Measurements from ENCODE around the gene MTMR3. TPM values are rescaled to one million over a fixed set of nuclear protein-coding genes. Genes with fewer than 3 reads are reported as not detected.

Gene MTMR3
- total RNA-seq, 1 experiment from 2014 or later: 27.3 TPM

DNA sequence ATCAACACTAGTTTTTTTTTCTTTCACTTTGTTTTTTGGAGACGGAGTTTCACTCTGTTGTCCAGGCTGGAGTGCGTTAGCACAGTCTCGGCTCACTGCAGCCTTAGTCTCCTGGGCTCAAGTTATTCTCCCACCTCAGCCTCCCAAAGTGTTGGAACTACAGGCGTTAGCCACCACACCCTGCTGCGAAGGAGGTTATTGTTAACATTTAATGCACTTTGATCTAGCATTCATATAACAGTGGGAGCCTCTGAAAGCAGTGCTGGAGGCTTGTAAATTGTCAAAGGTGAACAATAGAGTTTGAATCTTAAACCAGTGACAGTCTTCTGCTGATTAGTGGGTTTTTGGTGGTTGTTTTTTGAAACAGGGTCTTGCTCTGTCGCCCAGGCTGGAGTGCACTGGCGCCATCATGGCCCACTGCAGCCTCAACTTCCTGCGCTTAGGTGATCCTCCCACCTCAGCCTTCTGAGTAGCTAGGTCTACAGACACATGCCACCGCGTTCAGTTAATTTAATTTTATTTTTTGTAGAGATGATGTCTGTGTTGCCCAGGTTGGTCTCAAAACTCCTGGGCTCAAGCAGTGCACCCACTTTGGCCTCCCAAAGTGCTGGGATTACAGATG lies 100.4 kb downstream of the MTMR3 start:
- H3K9me3 ChIP-seq: no peaks in the 10 kb centered on the region
- H3K27me3 Mint-ChIP-seq (ENCODE audit: insufficient read depth, unreplicated experiment): no peaks in the 10 kb centered on the region
- ChIA-PET CTCF (no interaction called here), POLR2A (no interaction called here)
- no peaks in the 10 kb centered on the region for H3K9me3 Mint-ChIP-seq (ENCODE audit: unreplicated experiment)
- no peak overlapping the region for H3K4me3 Mint-ChIP-seq (ENCODE audit: unreplicated experiment)
- no peaks in the 10 kb centered on the region for H3K36me3 ChIP-seq (ENCODE audit: control insufficient read depth, insufficient read depth, low read length)
- no peaks in the 10 kb centered on the region for H3K27me3 ChIP-seq (replicated peaks; ENCODE audit: control insufficient read depth, insufficient read depth, low read length)
- intact Hi-C loops (cut with micrococcal nuclease; ENCODE audit: unreplicated experiment): no loop called here
- peaks cover 26% of the 10 kb centered on the region for H3K36me3 Mint-ChIP-seq (ENCODE audit: insufficient read depth, unreplicated experiment)
- TF ChIP-seq, protein P1, sequence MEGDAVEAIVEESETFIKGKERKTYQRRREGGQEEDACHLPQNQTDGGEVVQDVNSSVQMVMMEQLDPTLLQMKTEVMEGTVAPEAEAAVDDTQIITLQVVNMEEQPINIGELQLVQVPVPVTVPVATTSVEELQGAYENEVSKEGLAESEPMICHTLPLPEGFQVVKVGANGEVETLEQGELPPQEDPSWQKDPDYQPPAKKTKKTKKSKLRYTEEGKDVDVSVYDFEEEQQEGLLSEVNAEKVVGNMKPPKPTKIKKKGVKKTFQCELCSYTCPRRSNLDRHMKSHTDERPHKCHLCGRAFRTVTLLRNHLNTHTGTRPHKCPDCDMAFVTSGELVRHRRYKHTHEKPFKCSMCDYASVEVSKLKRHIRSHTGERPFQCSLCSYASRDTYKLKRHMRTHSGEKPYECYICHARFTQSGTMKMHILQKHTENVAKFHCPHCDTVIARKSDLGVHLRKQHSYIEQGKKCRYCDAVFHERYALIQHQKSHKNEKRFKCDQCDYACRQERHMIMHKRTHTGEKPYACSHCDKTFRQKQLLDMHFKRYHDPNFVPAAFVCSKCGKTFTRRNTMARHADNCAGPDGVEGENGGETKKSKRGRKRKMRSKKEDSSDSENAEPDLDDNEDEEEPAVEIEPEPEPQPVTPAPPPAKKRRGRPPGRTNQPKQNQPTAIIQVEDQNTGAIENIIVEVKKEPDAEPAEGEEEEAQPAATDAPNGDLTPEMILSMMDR (IDR thresholded peaks at IDR 0.05; ENCODE audit: insufficient read depth in 1 of 2, low read depth in 1 of 2, low read length in 1 of 2, severe bottlenecking in 1 of 2, unreplicated experiment in 1 of 2): no peak
- H3K4me1 ChIP-seq: no peaks in the 10 kb centered on the region
- H3K4me3 ChIP-seq (ENCODE audit: low read depth, low read length): no peak overlapping the region
- BruUV-seq (replicated peaks): no TSS peak
- no peak for DNase-seq
- H3K27ac Mint-ChIP-seq (ENCODE audit: unreplicated experiment): no peak overlapping the region
- H3K4me1 Mint-ChIP-seq (ENCODE audit: low read depth, unreplicated experiment): peaks cover 6% of the 10 kb centered on the region

DNA sequence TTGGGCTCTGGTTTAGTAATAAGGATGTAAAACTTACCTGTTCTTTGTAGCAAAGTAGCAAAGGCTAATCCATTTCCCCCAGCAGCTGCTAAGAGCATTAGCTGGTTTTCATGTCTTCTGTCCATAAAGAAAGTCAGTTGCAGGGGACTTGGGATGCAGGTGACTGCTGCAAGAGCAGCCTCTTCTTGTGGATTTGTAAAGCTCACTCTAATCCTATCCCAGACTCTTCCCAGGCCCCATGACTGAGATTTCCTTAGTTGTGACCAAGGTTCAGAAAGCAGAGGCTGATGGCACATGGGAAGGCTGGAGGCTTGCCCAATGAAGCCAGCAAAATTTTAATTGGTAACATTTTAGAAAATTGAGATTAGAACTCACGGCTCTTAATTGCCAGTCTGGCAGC lies 102.9 kb downstream of the MTMR3 start:
- Mint-ChIP-seq H3K4me3 (ENCODE audit: unreplicated experiment) (no peak overlapping the region), H3K27ac (ENCODE audit: unreplicated experiment) (no peak overlapping the region), H3K9me3 (ENCODE audit: unreplicated experiment) (no peaks in the 10 kb centered on the region), H3K36me3 (ENCODE audit: insufficient read depth, unreplicated experiment) (peaks cover 15% of the 10 kb centered on the region), H3K4me1 (ENCODE audit: low read depth, unreplicated experiment) (peaks cover 6% of the 10 kb centered on the region), H3K27me3 (ENCODE audit: insufficient read depth, unreplicated experiment) (no peaks in the 10 kb centered on the region)
- H3K9me3 ChIP-seq: no peaks in the 10 kb centered on the region
- ChIA-PET CTCF (no interaction called here), POLR2A (no interaction called here)
- no peak for DNase-seq
- H3K4me1 ChIP-seq: no peaks in the 10 kb centered on the region
- BruUV-seq (replicated peaks): no TSS peak
- TF ChIP-seq, protein P1 (IDR thresholded peaks at IDR 0.05; ENCODE audit: insufficient read depth in 1 of 2, low read depth in 1 of 2, low read length in 1 of 2, severe bottlenecking in 1 of 2, unreplicated experiment in 1 of 2): no peak
- intact Hi-C loops (cut with micrococcal nuclease; ENCODE audit: unreplicated experiment): no loop called here
- no peak overlapping the region for H3K4me3 ChIP-seq (ENCODE audit: low read depth, low read length)
- no peaks in the 10 kb centered on the region for H3K27me3 ChIP-seq (replicated peaks; ENCODE audit: control insufficient read depth, insufficient read depth, low read length)
- no peaks in the 10 kb centered on the region for H3K36me3 ChIP-seq (ENCODE audit: control insufficient read depth, insufficient read depth, low read length)

DNA sequence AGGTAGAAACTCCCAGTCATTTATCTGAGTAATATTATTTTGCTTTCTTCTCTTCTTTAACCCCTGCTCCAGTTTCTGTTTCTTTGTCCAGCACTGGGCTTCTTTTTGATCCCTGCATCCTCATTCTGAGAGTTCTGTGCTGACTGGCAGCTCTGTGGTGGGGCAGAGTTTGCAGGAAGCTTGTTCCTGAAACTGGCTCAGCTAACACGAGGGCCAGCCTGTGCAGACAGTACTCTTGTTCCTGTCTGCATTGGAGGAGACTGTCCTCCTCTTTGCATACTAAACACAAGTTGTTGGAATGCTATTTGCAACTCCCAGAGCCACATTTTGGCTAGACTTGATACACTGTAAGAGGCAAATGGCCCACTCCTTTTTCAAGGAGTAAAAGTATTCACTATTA lies 104.2 kb downstream of the MTMR3 start:
- no peak overlapping the region for H3K27ac Mint-ChIP-seq (ENCODE audit: unreplicated experiment)
- no peak overlapping the region for H3K4me3 ChIP-seq (ENCODE audit: low read depth, low read length)
- no peak overlapping the region for H3K4me3 Mint-ChIP-seq (ENCODE audit: unreplicated experiment)

More for the DNA sequence above, 104.2 kb downstream of the MTMR3 start:
- no peaks in the 10 kb centered on the region for H3K9me3 ChIP-seq
- H3K4me1 ChIP-seq: peaks cover 1% of the 10 kb centered on the region
- no peaks in the 10 kb centered on the region for H3K27me3 ChIP-seq (replicated peaks; ENCODE audit: control insufficient read depth, insufficient read depth, low read length)
- H3K27me3 Mint-ChIP-seq (ENCODE audit: insufficient read depth, unreplicated experiment): no peaks in the 10 kb centered on the region
- CTCF ChIA-PET: no interaction called here
- no peaks in the 10 kb centered on the region for H3K36me3 ChIP-seq (ENCODE audit: control insufficient read depth, insufficient read depth, low read length)
- peaks cover 13% of the 10 kb centered on the region for H3K36me3 Mint-ChIP-seq (ENCODE audit: insufficient read depth, unreplicated experiment)
- TF ChIP-seq, protein P1 (IDR thresholded peaks at IDR 0.05; ENCODE audit: insufficient read depth in 1 of 2, low read depth in 1 of 2, low read length in 1 of 2, severe bottlenecking in 1 of 2, unreplicated experiment in 1 of 2): no peak
- no peaks in the 10 kb centered on the region for H3K9me3 Mint-ChIP-seq (ENCODE audit: unreplicated experiment)
- intact Hi-C loops (cut with micrococcal nuclease; ENCODE audit: unreplicated experiment): no loop called here
- POLR2A ChIA-PET: no interaction called here
- BruUV-seq (replicated peaks): no TSS peak
- H3K4me1 Mint-ChIP-seq (ENCODE audit: low read depth, unreplicated experiment): peaks cover 12% of the 10 kb centered on the region
- no peak for DNase-seq

All from Caco-2 (cell line).